Coronary artery (tissue), 2 donors: Measurements from ENCODE around the gene CDS2.

ENCODE experiments used
- DNase-seq: peaks from one replicate; pipeline ENCODE4 v3.0.0-alpha.2; 2017; ENCODE audit warnings: low spot score
- H3K27ac ChIP-seq, 2 donors: fragments of 200-600 bp; sonication (generic); one replicate each; pipeline ENCODE4 v1.5.1; 2016 to 2019
- H3K4me3 ChIP-seq: fragments of 200-600 bp; sonication (generic); 2 replicates; pipeline ENCODE4 v1.5.1; 2016; ENCODE audit warnings: mild to moderate bottlenecking, moderate library complexity
- TF ChIP-seq, protein P1 (sequence below): fragments of 200-600 bp; sonication (generic); IDR thresholded peaks from one replicate; pipeline ENCODE4 v1.5.1; 2019; ENCODE audit warnings: antibody characterized with exemption

The CDS2 gene

DNA sequence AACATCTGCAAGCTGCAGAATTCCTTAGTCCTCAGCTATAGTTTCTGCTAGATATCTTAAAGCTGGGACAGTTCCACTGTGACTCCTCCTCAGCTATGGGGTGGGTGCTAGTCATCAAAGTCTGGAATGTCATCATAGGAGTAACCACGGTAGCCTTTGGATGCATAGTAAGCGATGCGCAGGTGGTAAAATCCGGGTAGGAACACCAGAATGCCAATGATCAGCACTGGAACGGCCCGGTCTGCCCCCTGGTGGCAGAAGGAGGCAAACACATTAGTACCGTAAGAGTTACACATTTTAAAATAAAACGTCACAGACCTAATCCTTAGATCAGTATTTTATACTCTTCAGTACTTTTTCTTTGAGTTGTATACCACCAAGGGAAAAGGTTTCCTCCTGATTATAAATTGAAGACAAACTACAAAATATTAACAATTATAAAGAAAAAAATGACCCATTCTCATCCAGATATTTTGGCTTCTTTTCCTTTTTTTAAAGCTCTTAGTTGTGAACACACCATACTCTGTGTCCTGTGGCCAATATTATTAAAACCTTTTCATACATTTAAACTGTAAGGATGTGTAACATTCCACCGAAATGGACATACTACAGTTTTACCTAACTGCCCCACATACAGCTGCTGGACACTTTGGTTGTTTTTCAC is 26.0 kb upstream of the CDS2 start:
- TF ChIP-seq, protein P1, sequence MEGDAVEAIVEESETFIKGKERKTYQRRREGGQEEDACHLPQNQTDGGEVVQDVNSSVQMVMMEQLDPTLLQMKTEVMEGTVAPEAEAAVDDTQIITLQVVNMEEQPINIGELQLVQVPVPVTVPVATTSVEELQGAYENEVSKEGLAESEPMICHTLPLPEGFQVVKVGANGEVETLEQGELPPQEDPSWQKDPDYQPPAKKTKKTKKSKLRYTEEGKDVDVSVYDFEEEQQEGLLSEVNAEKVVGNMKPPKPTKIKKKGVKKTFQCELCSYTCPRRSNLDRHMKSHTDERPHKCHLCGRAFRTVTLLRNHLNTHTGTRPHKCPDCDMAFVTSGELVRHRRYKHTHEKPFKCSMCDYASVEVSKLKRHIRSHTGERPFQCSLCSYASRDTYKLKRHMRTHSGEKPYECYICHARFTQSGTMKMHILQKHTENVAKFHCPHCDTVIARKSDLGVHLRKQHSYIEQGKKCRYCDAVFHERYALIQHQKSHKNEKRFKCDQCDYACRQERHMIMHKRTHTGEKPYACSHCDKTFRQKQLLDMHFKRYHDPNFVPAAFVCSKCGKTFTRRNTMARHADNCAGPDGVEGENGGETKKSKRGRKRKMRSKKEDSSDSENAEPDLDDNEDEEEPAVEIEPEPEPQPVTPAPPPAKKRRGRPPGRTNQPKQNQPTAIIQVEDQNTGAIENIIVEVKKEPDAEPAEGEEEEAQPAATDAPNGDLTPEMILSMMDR: peak; percentile 79
- H3K4me3 ChIP-seq: no peak overlapping the region
- DNase-seq: peak; percentile 82
- no peak overlapping the region for H3K27ac ChIP-seq

DNA sequence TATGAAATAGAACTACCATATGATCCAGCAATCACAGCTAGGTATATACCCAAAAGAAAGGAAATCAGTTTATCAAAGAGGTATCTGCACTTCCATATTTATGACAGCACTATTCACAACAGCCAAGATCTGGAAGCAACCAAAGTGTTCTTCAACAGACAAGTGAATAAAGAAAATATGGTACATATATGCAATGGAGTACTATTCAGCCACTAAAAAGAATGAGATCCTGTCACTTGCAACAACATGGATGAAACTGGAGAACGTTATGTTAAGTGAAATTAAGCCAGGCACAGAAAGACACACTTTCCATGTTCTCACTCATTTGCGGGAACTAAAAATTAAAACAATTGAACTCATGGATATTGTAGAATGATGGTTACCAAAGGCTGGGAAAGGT is 22.3 kb upstream of the CDS2 start:
- Histone ChIP-seq H3K4me3 (no peak overlapping the region), H3K27ac (no peak overlapping the region)
- DNase-seq: no peak
- TF ChIP-seq, protein P1: no peak

DNA sequence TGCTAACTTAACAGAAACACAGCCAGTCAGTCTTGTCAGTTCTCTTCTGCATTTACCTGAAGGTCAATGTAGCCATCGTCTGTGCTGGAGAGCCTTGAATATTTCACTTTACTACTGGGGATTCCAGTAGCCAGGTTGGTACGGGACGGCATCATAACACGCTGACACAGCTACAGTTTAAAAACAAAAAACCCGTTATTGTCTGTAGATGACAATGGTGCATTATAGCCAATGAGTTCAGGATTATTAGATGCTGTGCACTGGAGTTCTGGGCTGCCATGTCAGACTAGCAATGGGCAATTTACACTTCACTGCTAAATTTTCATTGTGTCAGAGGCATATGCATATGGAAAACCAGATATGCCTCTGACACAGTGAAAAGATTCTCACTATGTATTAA is 17.5 kb upstream of the CDS2 start:
- TF ChIP-seq, protein P1: no peak
- no peak for DNase-seq
- H3K4me3 ChIP-seq: no peak overlapping the region
- H3K27ac ChIP-seq: no peak overlapping the region

DNA sequence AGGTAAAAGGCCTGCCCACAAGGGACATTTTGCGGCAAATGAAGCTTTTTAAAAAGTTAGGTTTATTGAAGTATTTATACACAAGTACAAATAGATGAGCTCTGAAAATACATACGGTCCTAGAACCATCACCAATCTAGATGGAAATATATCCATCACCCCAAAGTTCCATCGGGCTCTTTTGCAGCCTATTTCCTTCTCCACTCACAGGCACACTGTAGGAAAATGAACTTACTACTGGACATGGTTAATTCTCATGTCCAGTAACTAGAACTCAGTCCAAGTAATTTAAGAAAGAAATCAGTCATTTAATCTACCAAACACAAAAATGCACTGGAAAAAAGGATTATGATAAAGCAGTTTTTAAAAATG is 13.2 kb upstream of the CDS2 start:
- peak overlapping the region; percentile 96 to 97 for H3K27ac ChIP-seq
- DNase-seq: no peak
- TF ChIP-seq, protein P1: no peak
- H3K4me3 ChIP-seq: peak overlapping the region; percentile 79

DNA sequence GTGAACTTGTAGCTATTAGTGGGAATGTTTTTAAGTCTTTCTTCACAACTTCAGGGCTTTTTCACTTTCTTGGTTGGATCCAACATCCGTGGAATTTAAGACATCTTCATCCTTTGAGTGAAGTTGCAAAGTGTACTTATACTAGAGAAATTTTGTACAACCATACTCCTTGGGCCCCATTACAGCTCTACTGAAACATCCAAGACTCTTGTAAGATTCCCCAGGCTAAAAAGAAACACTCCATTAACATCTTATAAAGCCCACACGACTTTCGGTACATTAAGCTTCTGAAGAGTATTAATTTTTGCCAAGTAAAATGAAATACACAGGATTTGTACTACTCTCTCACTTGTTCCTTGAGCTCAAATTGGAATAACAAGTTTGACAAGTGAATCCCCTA is 12.4 kb upstream of the CDS2 start:
- DNase-seq: no peak
- TF ChIP-seq, protein P1: no peak
- H3K4me3 ChIP-seq: no peak overlapping the region
- no peak overlapping the region for H3K27ac ChIP-seq

DNA sequence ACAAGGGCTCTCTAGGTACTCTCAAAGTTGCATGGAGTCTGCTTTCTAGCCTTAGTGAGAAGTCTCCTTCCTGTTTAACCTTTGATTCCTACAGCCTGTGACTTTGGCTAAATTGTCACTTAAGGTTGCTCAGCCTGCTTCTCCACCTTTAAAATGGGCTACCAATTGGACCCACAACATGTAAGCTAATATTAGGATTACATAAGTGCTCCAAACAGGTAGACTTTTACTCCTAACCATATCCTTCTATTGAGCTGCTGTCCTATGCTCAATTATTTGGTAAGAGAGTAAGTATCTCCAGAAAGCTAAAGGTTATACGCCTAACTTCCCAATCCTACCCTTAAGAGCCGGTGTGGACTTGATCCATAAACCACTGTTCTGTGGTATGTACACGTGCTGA is 9.9 kb upstream of the CDS2 start:
- Histone ChIP-seq H3K27ac (no peak overlapping the region), H3K4me3 (no peak overlapping the region)
- no peak for DNase-seq
- TF ChIP-seq, protein P1: no peak
